Heart left ventricle (tissue), 16 donors: ENCODE results near the gene MSI2. TPM values are rescaled to one million over a fixed set of nuclear protein-coding genes. Genes with fewer than 3 reads are reported as not detected.
A peak's percentile ranks its signal among the peaks of the same experiment; 100 is the strongest.

Experiments used
- ATAC-seq, 4 donors: fragments of 200-7000 bp; cut with Tn5 transposase; one replicate each; pipeline ENCODE4 v1.9.1; 2020 to 2022; ENCODE audit warnings: moderate library complexity in 4 of 4, mild to moderate bottlenecking in 3 of 4, moderate number of reproducible peaks in 1 of 4
- DNase-seq, 5 donors: peaks; one replicate each; pipeline ENCODE4 v3.0.0-alpha.2; 2020
- H3K27ac ChIP-seq, 12 donors: fragments of 200-600 bp; sonication (generic) in 4 of 12; one replicate each; pipeline versions ENCODE4 v1.5.0 to v1.8.0; 2016 to 2022; ENCODE audit warnings: mild to moderate bottlenecking in 2 of 12
- H3K27me3 ChIP-seq, 9 donors: fragments of 200-600 bp; sonication (generic) in 2 of 9; one replicate each; pipeline versions ENCODE4 v1.5.1 to v1.8.0; 2016 to 2022; ENCODE audit warnings: mild to moderate bottlenecking in 3 of 9
- H3K36me3 ChIP-seq, 9 donors: fragments of 200-600 bp; sonication (generic) in 2 of 9; one replicate each; pipeline versions ENCODE4 v1.5.0 to v1.8.0; 2018 to 2022; ENCODE audit warnings: mild to moderate bottlenecking in 2 of 9
- H3K4me1 ChIP-seq, 12 donors: fragments of 200-600 bp; sonication (generic) in 4 of 12; one replicate each; pipeline versions ENCODE4 v1.5.0 to v1.8.0; 2016 to 2022; ENCODE audit warnings: mild to moderate bottlenecking in 3 of 12
- H3K4me3 ChIP-seq, 12 donors: fragments of 200-600 bp; sonication (generic) in 4 of 12; one replicate each; pipeline versions ENCODE4 v1.5.0 to v1.8.0; 2017 to 2022; ENCODE audit warnings: mild to moderate bottlenecking in 9 of 12, moderate library complexity in 4 of 12
- H3K9me3 ChIP-seq, 12 donors: fragments of 200-600 bp; sonication (generic) in 4 of 12; one replicate each; pipeline versions ENCODE4 v1.5.0 to v1.8.0; 2016 to 2022; ENCODE audit warnings: mild to moderate bottlenecking in 1 of 12
- CTCF ChIP-seq, 12 donors: fragments of 200-600 bp; sonication (generic) in 4 of 12; IDR thresholded peaks; one replicate each; pipeline versions ENCODE4 v1.5.0 to v1.8.0; 2018 to 2022; ENCODE audit warnings: antibody characterized with exemption in 12 of 12, mild to moderate bottlenecking in 5 of 12
- POLR2A ChIP-seq, 2 donors: fragments of 450-650 bp; IDR thresholded peaks; one replicate each; pipeline ENCODE4 v1.6.1; 2017; ENCODE audit warnings: antibody characterized with exemption in 2 of 2, mild to moderate bottlenecking in 2 of 2, moderate library complexity in 2 of 2
- WGBS, 4 donors: extraction: QIAGEN DNeasy Blood & Tissue Kit in 2 of 4; methylation state at CpG; one replicate each; pipeline versions ENCODE4 v1.1.5 to v1.1.7; 2013 to 2018; 5-methylcytosine and 5-hydroxymethylcytosine counted together
- intact Hi-C, 10 donors: fragments of 100-400 bp; cut with DNase I; formaldehyde crosslinking; loops; one replicate each; pipeline versions ENCODE4 v1.11.1 to v1.14.2; 2022
- polyA plus RNA-seq, 2 donors: library from polyadenylated mRNA; stranded (reverse); fragments of 200-250 nt; gene quantifications; one replicate each; pipeline ENCODE4 v1.2.3, GENCODE V29; 2013
- total RNA-seq, 9 donors: library from RNA; depleted of rRNA in 2 of 9; stranded (reverse); fragments of >200 nt in 2 of 9; fragmentation: NEBNext Ultra II Directional in 3 of 9; extraction: Animal tissue kit (Norgen Biotek cat#: 25700) in 3 of 9; gene quantifications; one replicate each; pipeline versions ENCODE4 v1.1.0 to v1.2.4, GENCODE V29; 2016 to 2023
- donor health status: ischemic (EF 13 %, LVEDD 7.1; RV severe dilation, severe dysfunction).
- donor health status: healthy with polysubstance abuse.
- donor health status: DM: no; HTN: yes; CAD: no.
- donor health status: DM: no; HTN: no; CAD: no.
- donor health status: ischemic (EF 25% LVEDD 6.9; RV normal size, moderate dysfunction).
- donor health status: ischemic (EF 25% LVEDD 5.7; RV mildly dilated, moderate dysfunction).
- donor health status: healthy.
- donor health status: DM: yes; HTN: yes; CAD: no.
- donor health status: ischemic (EF 35%, LVEDD 5.7; RV mildly dilated, moderate dysfunction).
- donor health status: nonischemic (EF 11% LVEDD 7.7; RV severe dilation, severe dysfunction).
- donor health status: DM: yes; HTN: yes; CAD: no.
- donor health status: PGD.
- donor health status: ischemic (EF 29% LVEDD 5.4; RV normal size, mild dysfunction).
- donor health status: nonischemic (EF 23%, LVEDD 6.1; RV moderate dilation, normal function).

Gene MSI2
- total and polyA plus RNA-seq, 11 donors: 35.9 to 120 (median 104) TPM

GRCh38 chr17:57419940-57420550 is 163.7 kb downstream of the MSI2 start:
- intact Hi-C loops: no loop called here
- ATAC-seq (no peak), DNase-seq (no peak)
- Histone ChIP-seq H3K27ac (no peak overlapping the region), H3K27me3 (no peaks in the 10 kb centered on the region), H3K36me3 (no peaks in the 10 kb centered on the region), H3K4me1 (peaks cover 0 to 36% (median 18%) of the 10 kb centered on the region in 12 donors), H3K9me3 (no peaks in the 10 kb centered on the region), H3K4me3 (no peak overlapping the region)
- 92 to 97% (median 96%) methylated on average over 11 of the region's 11 CpGs for WGBS, 4 donors
- TF ChIP-seq CTCF (IDR thresholded peaks at IDR 0.05) (no peak), POLR2A (IDR thresholded peaks at IDR 0.05) (no peak)

- intact Hi-C loops: no loop called here
- Histone ChIP-seq H3K4me3 (no peak overlapping the region), H3K4me1 (peaks cover 0 to 36% (median 17%) of the 10 kb centered on the region in 12 donors), H3K27ac (no peak overlapping the region), H3K27me3 (no peaks in the 10 kb centered on the region), H3K9me3 (no peaks in the 10 kb centered on the region), H3K36me3 (no peaks in the 10 kb centered on the region)
- WGBS, 4 donors: 83 to 84% (median 84%) methylated on average over 20 of the region's 20 CpGs
- DNase-seq (no peak), ATAC-seq (no peak)
- TF ChIP-seq POLR2A (IDR thresholded peaks at IDR 0.05): no peak
- no peak for TF ChIP-seq CTCF (IDR thresholded peaks at IDR 0.05)
These were observed 164.7 kb downstream of the MSI2 start for GRCh38 chr17:57420734-57421717.

- no peaks in the 10 kb centered on the region for H3K36me3 ChIP-seq
- no peak for TF ChIP-seq POLR2A (IDR thresholded peaks at IDR 0.05)
- no peak for TF ChIP-seq CTCF (IDR thresholded peaks at IDR 0.05)
- ATAC-seq (peak; percentile 92 to 95 (median 94)), DNase-seq (peak in 4 of 5 donors; percentile 44 to 79 (median 56))
- peak overlapping the region in 7 of 12 donors; percentile 10 to 73 (median 39) for H3K27ac ChIP-seq
- no peaks in the 10 kb centered on the region for H3K9me3 ChIP-seq
- peaks cover 0 to 37% (median 15%) of the 10 kb centered on the region in 12 donors for H3K4me1 ChIP-seq
- intact Hi-C loops: no loop called here
- H3K4me3 ChIP-seq: no peak overlapping the region
- 69 to 78% (median 74%) methylated on average over 9 of the region's 9 CpGs for WGBS, 4 donors
- no peaks in the 10 kb centered on the region for H3K27me3 ChIP-seq
These were observed 166.3 kb downstream of the MSI2 start for GRCh38 chr17:57422574-57423164.

GRCh38 chr17:57423541-57423940 is 167.2 kb downstream of the MSI2 start:
- DNase-seq: no peak
- ATAC-seq: no peak
- no peaks in the 10 kb centered on the region for H3K36me3 ChIP-seq
- H3K9me3 ChIP-seq: no peaks in the 10 kb centered on the region
- H3K4me1 ChIP-seq: peaks cover 0 to 37% (median 13%) of the 10 kb centered on the region in 12 donors
- WGBS, 4 donors: 79 to 82% (median 79%) methylated on average over 6 of the region's 6 CpGs
- intact Hi-C loops: no loop called here
- H3K27ac ChIP-seq: peak overlapping the region in 3 of 12 donors; percentile 26 to 73 (median 39)
- TF ChIP-seq POLR2A (IDR thresholded peaks at IDR 0.05) (no peak), CTCF (IDR thresholded peaks at IDR 0.05) (no peak)
- H3K4me3 ChIP-seq: no peak overlapping the region
- H3K27me3 ChIP-seq: no peaks in the 10 kb centered on the region
